GOT3 (cell line): ENCODE data around the gene WDR77.

Source experiments
- DNase-seq: peaks from one replicate; lab custom pipeline; 2025; ENCODE audit warnings: mixed read lengths; lab: John Stamatoyannopoulos, UW

Gene WDR77

DNA sequence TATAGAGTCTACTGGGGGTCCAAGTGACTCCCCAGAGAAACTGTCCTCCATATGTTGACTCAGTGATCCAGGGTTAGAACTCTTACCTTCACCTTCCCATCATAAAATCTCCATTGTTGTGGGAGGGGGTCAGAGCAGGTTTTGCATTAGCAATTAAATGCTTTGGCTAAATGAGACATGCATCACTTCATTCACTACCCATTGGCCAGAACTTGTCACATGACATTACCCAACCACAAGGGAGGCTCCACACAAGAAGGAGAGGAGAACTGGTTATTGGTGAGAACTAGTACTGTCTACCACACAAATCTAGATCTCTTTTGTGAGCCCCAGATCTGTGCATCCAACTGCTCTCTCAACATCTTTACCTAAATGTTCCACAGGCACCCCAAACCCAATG is 20.5 kb upstream of the WDR77 start:
- DNase-seq, result no peak

- no peak for DNase-seq
Observed at GRCh38 chr1:111468717-111469100, 19.7 kb upstream of the WDR77 start.

GRCh38 chr1:111467865-111468716 is 19.0 kb upstream of the WDR77 start:
- no peak for DNase-seq

DNA sequence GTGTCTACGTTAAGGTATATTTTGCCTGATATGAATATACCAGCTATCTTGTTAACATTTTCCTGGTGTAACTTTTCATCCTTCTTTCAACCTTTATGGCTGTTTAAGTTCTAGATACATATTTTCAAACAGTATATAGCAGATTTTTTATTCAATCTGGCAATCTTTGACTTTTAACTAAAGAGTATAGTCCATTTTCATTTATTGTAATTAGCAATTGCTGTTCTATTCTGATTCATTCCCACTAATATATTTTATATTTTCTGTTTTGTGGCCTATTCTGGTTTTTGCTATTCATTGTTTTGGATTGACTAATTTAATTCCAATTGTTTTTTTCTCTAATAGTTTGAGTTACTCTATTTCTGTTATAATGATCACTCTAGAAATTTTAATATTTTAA is 17.4 kb upstream of the WDR77 start:
- no peak for DNase-seq

- no peak for DNase-seq
Observed at GRCh38 chr1:111465754-111466153, 16.7 kb upstream of the WDR77 start.

GRCh38 chr1:111463029-111463683 is 14.1 kb upstream of the WDR77 start:
- DNase-seq, result no peak

GRCh38 chr1:111462370-111463028 is 13.4 kb upstream of the WDR77 start:
- no peak for DNase-seq

DNA sequence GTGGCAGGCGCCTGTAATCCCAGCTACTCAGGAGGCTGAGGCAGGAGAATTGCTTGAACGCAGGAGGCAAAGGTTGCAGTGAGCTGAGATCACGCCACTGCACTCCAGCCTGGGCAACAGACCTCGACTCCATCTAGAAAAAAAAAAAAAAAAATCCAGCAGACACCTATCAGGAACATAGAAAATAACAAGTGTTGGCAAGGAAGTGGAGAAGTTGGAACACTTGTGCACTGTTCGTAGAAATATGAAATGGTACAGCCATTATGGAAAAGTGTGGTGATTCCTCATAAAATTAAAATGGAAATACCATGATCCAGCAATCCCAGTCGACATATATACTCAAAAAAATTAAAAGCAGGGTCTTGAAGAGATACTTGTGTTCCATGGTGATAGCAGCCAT is 12.7 kb upstream of the WDR77 start:
- DNase-seq, result no peak

DNA sequence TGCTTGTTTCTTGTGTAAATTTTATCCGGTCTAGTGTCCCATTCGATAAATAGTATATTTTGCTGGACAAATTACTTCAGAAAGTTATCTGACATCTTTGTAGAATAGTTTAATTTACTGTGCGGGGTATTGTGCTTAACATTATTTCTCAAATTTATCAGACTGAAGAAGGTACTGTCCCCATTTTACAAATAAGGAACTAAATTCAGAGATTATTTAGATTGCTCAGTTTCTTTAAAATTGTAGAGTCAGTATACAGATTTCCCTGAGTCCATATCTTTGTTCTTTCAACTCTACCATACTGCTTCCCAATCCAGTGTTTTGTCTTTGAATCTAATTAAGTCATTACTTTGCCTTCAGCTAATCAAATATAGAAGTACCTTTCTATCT is 6.6 kb upstream of the WDR77 start:
- no peak for DNase-seq

DNA sequence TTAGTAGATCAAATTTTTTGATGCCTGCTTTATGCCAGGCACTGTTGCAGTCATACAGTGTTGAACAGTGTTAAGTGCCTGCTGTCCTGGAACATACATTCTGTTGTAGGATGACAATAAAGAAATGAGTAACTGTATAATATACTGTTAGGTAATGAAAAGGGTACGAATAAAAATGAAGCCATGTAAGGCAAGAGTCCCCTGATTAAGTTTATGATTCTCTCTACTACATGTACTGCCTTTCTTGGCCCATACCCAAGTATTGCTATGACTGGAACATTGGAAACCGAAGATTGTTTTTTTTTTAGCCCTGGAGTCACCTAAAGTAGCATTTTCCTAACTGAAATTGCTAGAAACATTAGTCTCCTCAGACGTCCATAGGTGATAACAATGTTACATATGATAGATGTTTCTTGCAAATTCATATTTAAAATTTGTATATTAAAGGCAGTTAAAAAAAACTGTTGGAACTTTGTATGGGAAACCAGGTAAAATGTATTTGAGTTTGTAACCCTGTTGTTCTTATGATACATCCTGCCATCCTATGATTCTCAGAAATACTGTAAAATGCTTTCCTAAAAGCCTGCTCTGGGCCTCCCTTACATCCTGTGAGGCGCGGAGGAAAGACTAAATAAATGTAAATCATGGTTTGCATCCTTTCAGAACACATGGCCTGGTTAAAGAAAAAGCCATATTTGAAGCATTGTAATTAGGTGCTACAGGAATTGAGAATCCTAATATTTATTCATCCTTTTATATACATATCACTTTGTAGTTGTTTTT is 6.0 kb upstream of the WDR77 start:
- no peak for DNase-seq

GRCh38 chr1:111453706-111454105 is 4.7 kb upstream of the WDR77 start:
- DNase-seq, result no peak

DNA sequence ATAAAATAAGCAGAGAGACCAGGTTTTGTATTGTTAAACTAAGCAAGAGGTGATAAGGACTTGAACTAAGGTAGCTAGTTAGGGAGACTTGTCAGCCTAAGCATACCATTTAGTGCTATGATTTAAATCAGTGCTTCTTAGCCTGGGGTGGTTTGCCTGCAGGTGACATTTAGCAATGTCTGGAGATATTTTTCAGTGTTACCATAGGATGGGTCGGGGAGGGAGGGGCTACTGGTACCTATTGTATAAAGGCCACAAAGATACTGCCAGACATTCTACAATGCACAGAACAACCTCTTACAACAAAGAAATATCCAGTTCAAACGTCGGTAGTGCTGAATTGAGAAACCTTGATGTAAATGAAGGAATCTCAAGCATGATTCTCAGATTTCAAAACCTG is 3.5 kb upstream of the WDR77 start:
- no peak for DNase-seq

DNA sequence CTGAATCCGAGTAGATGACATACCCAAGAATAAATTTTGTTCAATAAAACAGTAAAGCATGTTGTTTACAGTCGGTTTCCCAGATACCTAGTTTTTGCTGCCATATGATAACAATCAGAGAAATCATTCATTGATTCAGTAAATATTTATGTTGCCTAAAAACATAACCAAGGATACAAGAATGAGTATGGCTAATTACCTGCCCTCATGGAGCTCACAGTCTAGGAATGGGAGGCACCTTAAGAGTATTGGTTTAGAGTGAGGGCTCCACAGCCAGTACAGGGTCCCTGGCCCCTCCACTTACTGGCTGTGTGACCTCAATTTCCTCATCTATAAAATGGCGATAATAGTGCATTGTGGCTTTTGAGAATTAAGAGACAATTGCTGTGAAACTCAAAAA is 1.1 kb upstream of the WDR77 start:
- DNase-seq, result no peak

- DNase-seq, result no peak
Observed at GRCh38 chr1:111449703-111450017, 604 bp upstream of the WDR77 start.

- DNase-seq, result no peak
Observed at GRCh38 chr1:111448482-111448917, 556 bp downstream of the WDR77 start.

DNA sequence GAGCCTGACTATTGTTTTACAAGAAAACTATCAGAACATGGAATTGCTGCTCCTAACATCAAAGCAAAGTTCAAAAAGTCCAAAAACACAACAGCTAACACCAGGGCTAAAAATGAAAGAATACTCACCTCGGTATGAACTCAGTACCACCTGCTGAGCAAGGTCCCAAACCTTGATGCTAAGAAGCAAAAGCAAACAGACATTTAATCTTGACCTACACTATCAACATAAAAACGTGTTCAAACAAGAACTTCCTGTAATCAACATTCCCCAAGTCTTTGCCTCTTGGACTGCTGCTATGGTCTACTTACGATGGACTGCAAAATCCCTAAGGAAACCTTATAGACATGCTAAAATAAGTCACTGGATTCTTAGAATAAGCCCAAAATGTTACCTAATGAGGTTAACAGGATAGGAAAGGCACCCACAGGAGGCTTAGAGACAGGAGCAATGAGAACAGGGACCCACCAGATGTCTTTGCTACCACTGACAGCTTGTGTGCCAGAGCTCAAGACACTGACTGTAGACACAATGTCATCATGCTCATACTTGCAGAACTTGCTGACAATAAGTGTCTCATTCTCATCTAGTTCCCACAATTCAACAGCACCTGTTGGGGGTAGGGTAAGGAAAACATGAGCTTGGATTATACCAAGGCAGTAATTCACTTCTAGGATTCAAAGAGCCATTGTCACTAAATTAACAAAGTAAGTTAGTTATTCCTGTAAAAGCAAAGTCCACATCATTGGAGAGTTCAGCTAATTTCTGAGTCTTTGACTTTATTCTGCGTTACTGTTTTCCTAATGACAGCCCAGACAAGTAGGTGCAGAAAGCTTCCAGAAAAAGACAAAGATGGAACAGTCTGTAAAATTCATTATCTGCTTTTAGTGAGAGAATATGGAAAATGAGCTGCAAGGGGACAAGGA is 1.8 kb downstream of the WDR77 start:
- DNase-seq, result no peak

- DNase-seq, result no peak
Observed at GRCh38 chr1:111446546-111446945, 2.5 kb downstream of the WDR77 start.

GRCh38 chr1:111444031-111444430 is 5.0 kb downstream of the WDR77 start:
- DNase-seq, result no peak

- no peak for DNase-seq
Observed at GRCh38 chr1:111442457-111442856, 6.6 kb downstream of the WDR77 start.

DNA sequence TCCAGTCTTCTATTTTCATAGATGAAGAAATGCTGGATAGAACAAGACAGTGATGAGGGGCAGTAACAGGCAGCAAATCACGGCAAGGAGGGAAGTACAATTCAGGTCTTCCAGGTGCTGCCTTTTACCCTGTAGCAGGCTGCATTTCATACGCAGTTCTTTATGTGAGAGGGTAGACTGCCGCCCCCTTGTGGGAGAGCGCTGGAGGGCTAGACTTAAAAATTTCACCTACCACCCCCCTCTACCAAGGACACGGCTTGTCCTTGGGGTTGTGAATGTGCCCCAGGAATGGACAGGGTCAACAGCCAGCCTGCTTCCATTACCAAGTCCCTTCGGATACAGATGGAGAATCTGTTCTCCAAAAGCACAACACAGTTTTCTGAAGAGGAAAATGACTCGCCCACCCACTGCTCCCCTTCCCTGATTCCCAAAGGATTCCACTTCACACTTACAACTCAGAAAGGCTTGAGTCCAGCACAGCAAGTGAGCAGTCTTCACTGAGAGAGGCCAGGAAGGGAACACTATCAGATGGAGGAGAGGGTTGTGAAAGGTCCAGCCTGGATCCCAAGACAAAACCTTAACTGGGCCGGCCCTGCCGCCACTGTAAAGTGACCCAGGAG is 7.4 kb downstream of the WDR77 start:
- no peak for DNase-seq
